GM19463 (cell line): ENCODE measurements around the gene ZSCAN20.

Source experiments
- ATAC-seq: cut with Tn5 transposase; IDR thresholded peaks from one replicate; pipeline ENCODE4 v1.9.1; 2021; ENCODE audit warnings: mild to moderate bottlenecking, moderate library complexity; ENCODE audit not compliant: unreplicated experiment

The ZSCAN20 gene

GRCh38 chr1:33527934-33528333 lies 55.5 kb downstream of the ZSCAN20 start:
- ATAC-seq, result no peak

GRCh38 chr1:33529957-33530356 lies 57.5 kb downstream of the ZSCAN20 start:
- no peak for ATAC-seq

- ATAC-seq, result no peak
These were observed 59.8 kb downstream of the ZSCAN20 start for GRCh38 chr1:33532250-33532649.

GRCh38 chr1:33532936-33533335 lies 60.5 kb downstream of the ZSCAN20 start:
- ATAC-seq, result no peak

DNA sequence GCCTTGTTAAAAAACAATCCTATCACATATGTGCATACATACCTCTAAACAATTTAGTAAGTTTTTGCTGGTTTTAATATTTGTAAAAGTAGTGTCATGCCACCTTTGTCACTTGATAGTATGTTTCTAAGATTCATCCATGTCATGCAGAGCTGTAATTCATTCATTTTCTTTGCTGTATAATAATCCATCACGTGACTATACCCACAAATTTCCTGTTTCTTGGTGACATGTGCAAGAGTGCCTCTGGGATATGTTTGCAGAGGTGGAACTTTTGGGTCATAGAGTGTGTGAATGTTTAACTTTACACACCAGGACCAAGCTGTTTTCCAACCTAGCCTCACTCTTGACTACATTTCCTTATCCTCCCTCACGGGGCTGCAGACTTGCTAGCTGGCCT lies 62.9 kb downstream of the ZSCAN20 start:
- ATAC-seq, result no peak

DNA sequence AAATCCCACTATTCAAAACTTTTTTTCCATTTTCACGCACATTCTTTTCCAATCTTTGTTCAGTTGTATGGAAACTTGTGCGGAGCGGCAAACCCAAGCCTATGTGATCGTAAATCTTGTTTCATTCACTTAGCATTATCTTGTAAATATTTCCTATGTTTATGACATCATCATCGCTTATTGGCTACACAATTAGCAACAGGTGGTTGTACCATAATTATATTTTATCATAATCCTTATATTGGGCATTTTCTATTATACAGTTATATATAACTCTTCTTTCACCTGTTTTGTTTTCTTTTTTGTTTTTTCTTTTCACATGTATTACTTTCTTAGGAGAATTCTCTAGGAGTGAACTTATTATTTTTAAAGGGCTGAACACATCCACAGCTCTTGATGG lies 65.4 kb downstream of the ZSCAN20 start:
- no peak for ATAC-seq

DNA sequence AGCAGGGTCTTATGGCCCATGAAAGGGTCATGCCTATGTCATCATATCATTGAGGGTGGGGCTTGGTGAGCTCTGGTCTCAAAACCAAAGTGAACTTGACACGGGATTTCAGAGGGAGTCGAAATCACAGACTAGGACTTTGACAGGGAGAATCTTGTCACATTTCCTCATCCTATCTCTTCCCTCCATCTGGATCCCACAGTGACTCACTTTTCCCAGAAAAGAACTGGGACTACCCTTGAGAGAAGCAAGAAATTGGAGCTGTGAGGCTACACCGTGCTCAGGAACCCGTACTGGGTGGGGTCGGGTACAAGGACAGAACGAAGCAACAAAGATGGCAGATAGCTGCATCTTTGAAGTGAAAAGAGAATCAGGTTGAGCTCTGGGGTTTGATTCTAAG lies 69.5 kb downstream of the ZSCAN20 start:
- no peak for ATAC-seq
